MCF 10A (cell line): ENCODE data around the gene GALNT14. TPM values are rescaled to one million over a fixed set of nuclear protein-coding genes. Genes with fewer than 3 reads are reported as not detected.

Experiments
- BruUV-seq: library from RNA; stranded (reverse); fragments of 400-500 nt; replicated peaks from 2 replicates; lab custom pipeline; 2021; lab: Mats Ljungman, UMichigan
- CTCF ChIA-PET: fragments of 300-600 bp; sonication (Branson Sonifier 250); formaldehyde crosslinking; extraction: SDS; loops from one replicate; lab custom pipeline; 2021; ENCODE audit warnings: antibody characterized with exemption, inconsistent platforms; lab: Yijun Ruan, JAX
- POLR2A ChIA-PET: fragments of 300-600, 350-650 bp; sonication (Branson Sonifier 250); formaldehyde crosslinking; extraction: SDS; loops from one replicate; lab custom pipeline; 2020; ENCODE audit warnings: antibody characterized with exemption, inconsistent platforms; lab: Yijun Ruan, JAX
- DNase-seq: peaks from one replicate; pipeline ENCODE4 v3.0.0-alpha.2; 2018; ENCODE audit not compliant: unreplicated experiment
- H3K27ac Mint-ChIP-seq: one replicate; pipeline ENCODE4 v1.8.0; 2022; ENCODE audit warnings: mild to moderate bottlenecking, low read depth, mixed read lengths; ENCODE audit not compliant: unreplicated experiment
- H3K27me3 Mint-ChIP-seq: one replicate; pipeline ENCODE4 v1.8.0; 2022; ENCODE audit warnings: mixed read lengths; ENCODE audit not compliant: insufficient read depth, unreplicated experiment
- H3K36me3 Mint-ChIP-seq: one replicate; pipeline ENCODE4 v1.8.0; 2022; ENCODE audit warnings: mild to moderate bottlenecking, moderate library complexity, mixed read lengths; ENCODE audit not compliant: insufficient read depth, unreplicated experiment
- H3K4me1 Mint-ChIP-seq: one replicate; pipeline ENCODE4 v1.8.0; 2022; ENCODE audit warnings: mixed read lengths; ENCODE audit not compliant: insufficient read depth, unreplicated experiment
- H3K4me3 Mint-ChIP-seq: one replicate; pipeline ENCODE4 v1.8.0; 2022; ENCODE audit warnings: mild to moderate bottlenecking, moderate library complexity, mixed read lengths; ENCODE audit not compliant: unreplicated experiment
- H3K9me3 Mint-ChIP-seq: one replicate; pipeline ENCODE4 v1.8.0; 2022; ENCODE audit warnings: mixed read lengths; ENCODE audit not compliant: unreplicated experiment
- intact Hi-C: fragments of 100-400 bp; cut with micrococcal nuclease; formaldehyde crosslinking; loops from 2 replicates; pipeline ENCODE4 v1.14.1; 2022
- total RNA-seq: library from RNA; stranded (reverse); gene quantifications from 2 replicates; pipeline ENCODE4 v1.2.3, GENCODE V29; 2022
- TF ChIP-seq, protein P1 (sequence below): fragments of 200-600 bp; IDR thresholded peaks from one replicate; pipeline ENCODE4 v1.8.0; 2022; ENCODE audit warnings: antibody characterized with exemption, mild to moderate bottlenecking; ENCODE audit not compliant: unreplicated experiment

Gene GALNT14
- total RNA-seq, 1 experiment from 2014 or later = 4.6 TPM

GRCh38 chr2:30936977-30937376, 201.3 kb downstream of the GALNT14 start:
- Mint-ChIP-seq H3K4me3 (no peak overlapping the region), H3K36me3 (no peaks in the 10 kb centered on the region), H3K27me3 (no peaks in the 10 kb centered on the region), H3K9me3 (no peaks in the 10 kb centered on the region), H3K4me1 (no peaks in the 10 kb centered on the region), H3K27ac (no peak overlapping the region)
- TF ChIP-seq, protein P1, sequence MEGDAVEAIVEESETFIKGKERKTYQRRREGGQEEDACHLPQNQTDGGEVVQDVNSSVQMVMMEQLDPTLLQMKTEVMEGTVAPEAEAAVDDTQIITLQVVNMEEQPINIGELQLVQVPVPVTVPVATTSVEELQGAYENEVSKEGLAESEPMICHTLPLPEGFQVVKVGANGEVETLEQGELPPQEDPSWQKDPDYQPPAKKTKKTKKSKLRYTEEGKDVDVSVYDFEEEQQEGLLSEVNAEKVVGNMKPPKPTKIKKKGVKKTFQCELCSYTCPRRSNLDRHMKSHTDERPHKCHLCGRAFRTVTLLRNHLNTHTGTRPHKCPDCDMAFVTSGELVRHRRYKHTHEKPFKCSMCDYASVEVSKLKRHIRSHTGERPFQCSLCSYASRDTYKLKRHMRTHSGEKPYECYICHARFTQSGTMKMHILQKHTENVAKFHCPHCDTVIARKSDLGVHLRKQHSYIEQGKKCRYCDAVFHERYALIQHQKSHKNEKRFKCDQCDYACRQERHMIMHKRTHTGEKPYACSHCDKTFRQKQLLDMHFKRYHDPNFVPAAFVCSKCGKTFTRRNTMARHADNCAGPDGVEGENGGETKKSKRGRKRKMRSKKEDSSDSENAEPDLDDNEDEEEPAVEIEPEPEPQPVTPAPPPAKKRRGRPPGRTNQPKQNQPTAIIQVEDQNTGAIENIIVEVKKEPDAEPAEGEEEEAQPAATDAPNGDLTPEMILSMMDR = no peak
- ChIA-PET POLR2A (no interaction called here), CTCF (no interaction called here)
- no TSS peak for BruUV-seq
- DNase-seq = no peak
- intact Hi-C loops = no loop called here

GRCh38 chr2:30935795-30936194, 202.4 kb downstream of the GALNT14 start:
- Mint-ChIP-seq H3K27me3 (no peaks in the 10 kb centered on the region), H3K27ac (no peak overlapping the region), H3K4me3 (no peak overlapping the region), H3K4me1 (no peaks in the 10 kb centered on the region), H3K36me3 (no peaks in the 10 kb centered on the region), H3K9me3 (no peaks in the 10 kb centered on the region)
- DNase-seq = no peak
- POLR2A ChIA-PET = no interaction called here
- intact Hi-C loops = no loop called here
- CTCF ChIA-PET = interaction anchor here (0.7 kb wide), 1 partner anchor 11 kb away, joined by 3 read pairs; no protein-coding TSS in a partner anchor
- TF ChIP-seq, protein P1 = no peak
- no TSS peak for BruUV-seq

GRCh38 chr2:30934066-30934465, 204.2 kb downstream of the GALNT14 start:
- no peaks in the 10 kb centered on the region for H3K9me3 Mint-ChIP-seq
- H3K4me3 Mint-ChIP-seq = no peak overlapping the region
- no peaks in the 10 kb centered on the region for H3K27me3 Mint-ChIP-seq
- intact Hi-C loops = no loop called here
- H3K27ac Mint-ChIP-seq = no peak overlapping the region
- BruUV-seq = no TSS peak
- H3K36me3 Mint-ChIP-seq = peaks cover under 1% of the 10 kb centered on the region
- TF ChIP-seq, protein P1 = no peak
- no peaks in the 10 kb centered on the region for H3K4me1 Mint-ChIP-seq
- DNase-seq = no peak
- CTCF ChIA-PET = no interaction called here
- POLR2A ChIA-PET = no interaction called here

DNA sequence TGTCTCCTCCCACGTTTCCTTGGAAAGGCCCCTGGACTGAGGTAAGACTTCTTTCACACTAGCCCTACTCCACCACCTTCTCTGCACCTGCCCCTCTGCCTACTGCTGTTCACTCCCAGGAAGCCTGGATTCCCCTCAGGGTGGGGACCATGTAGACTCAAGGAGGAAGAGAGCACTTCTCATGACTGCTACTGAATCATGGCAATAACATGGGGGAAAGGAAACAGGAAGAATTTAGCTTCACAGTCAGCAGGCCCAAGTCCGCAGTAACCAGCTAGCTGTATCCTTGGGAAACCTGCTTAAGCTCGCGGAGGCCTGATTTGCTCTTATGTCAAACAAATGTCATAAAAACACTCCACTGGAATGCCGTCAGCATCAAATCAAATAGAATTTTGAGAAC, 204.7 kb downstream of the GALNT14 start:
- intact Hi-C loops = no loop called here
- TF ChIP-seq, protein P1 = no peak
- H3K27me3 Mint-ChIP-seq = no peaks in the 10 kb centered on the region
- no peak overlapping the region for H3K4me3 Mint-ChIP-seq
- POLR2A ChIA-PET = no interaction called here
- peaks cover 6% of the 10 kb centered on the region for H3K36me3 Mint-ChIP-seq
- no TSS peak for BruUV-seq
- CTCF ChIA-PET = no interaction called here
- no peak for DNase-seq
- no peak overlapping the region for H3K27ac Mint-ChIP-seq
- H3K9me3 Mint-ChIP-seq = no peaks in the 10 kb centered on the region
- no peaks in the 10 kb centered on the region for H3K4me1 Mint-ChIP-seq
